ENCODE data around the gene LRRC28.
A peak's percentile ranks its signal among the peaks of the same experiment; 100 is the strongest.

Gene LRRC28

DNA sequence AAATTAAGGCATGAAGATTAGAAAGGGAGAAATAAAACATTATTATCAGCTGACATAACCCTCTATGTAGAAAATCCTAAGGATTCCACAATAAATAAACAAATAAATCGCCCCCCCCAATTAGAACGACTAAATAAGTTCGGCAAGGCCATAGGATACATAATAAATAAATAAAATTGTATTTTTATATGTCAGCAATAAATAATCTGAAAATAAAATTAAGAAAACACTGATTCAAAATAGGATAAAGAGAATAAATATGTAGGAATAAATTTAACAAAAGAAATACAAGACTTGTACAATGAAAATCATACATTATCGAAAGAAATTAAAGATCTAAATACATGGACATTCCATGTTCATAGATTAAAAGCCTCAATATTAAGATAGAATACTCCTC lies 7.0 kb upstream of the LRRC28 start:
- Histone ChIP-seq H3K27ac (ENCODE audit: low read depth, low read length) (no peak overlapping the region), H3K9me2 (replicated peaks; ENCODE audit: control insufficient read depth, low read length) (no peaks in the 10 kb centered on the region), H3K79me2 (ENCODE audit: control insufficient read depth, low read length) (no peaks in the 10 kb centered on the region), H3K27me3 (ENCODE audit: control insufficient read depth, low read length) (no peaks in the 10 kb centered on the region), H3K4me3 (ENCODE audit: low read length) (no peak overlapping the region), H3K4me1 (ENCODE audit: control insufficient read depth, low read length) (peaks cover 29% of the 10 kb centered on the region), H3F3A (ENCODE audit: control insufficient read depth, insufficient read depth) (peaks cover 5% of the 10 kb centered on the region; the same call in 1 of the 2 replicates), H3K9me3 (ENCODE audit: control insufficient read depth, insufficient read depth, low read length) (no peaks in the 10 kb centered on the region), H3K4me2 (ENCODE audit: low read length) (no peak overlapping the region), H4K20me1 (ENCODE audit: control insufficient read depth, insufficient read depth, low read depth, low read length) (no peaks in the 10 kb centered on the region), H3K36me3 (ENCODE audit: control insufficient read depth, low read length) (no peaks in the 10 kb centered on the region)
- TF ChIP-seq CTCF (IDR thresholded peaks at IDR 0.05; ENCODE audit: low read depth, low read length, poor library complexity, severe bottlenecking) (no peak), EZH2phosphoT487 (IDR thresholded peaks at IDR 0.05; ENCODE audit: borderline replicate concordance, low read length) (no peak)

GRCh38 chr15:99247062-99247461 lies 4.2 kb upstream of the LRRC28 start:
- Histone ChIP-seq H3K27ac (ENCODE audit: low read depth, low read length) (no peak overlapping the region), H4K20me1 (ENCODE audit: control insufficient read depth, insufficient read depth, low read depth, low read length) (no peaks in the 10 kb centered on the region), H3F3A (ENCODE audit: control insufficient read depth, insufficient read depth) (peaks cover 12% of the 10 kb centered on the region), H3K9me3 (ENCODE audit: control insufficient read depth, insufficient read depth, low read length) (peaks cover 5% of the 10 kb centered on the region; the same call in 1 of the 2 replicates), H3K27me3 (ENCODE audit: control insufficient read depth, low read length) (no peaks in the 10 kb centered on the region), H3K4me2 (ENCODE audit: low read length) (no peak overlapping the region), H3K36me3 (ENCODE audit: control insufficient read depth, low read length) (peaks cover 5% of the 10 kb centered on the region; the same call in 1 of the 2 replicates), H3K4me3 (ENCODE audit: low read length) (no peak overlapping the region), H3K9me2 (replicated peaks; ENCODE audit: control insufficient read depth, low read length) (no peaks in the 10 kb centered on the region), H3K4me1 (ENCODE audit: control insufficient read depth, low read length) (peaks cover 34% of the 10 kb centered on the region), H3K79me2 (ENCODE audit: control insufficient read depth, low read length) (peaks cover 5% of the 10 kb centered on the region)
- no peak for TF ChIP-seq EZH2phosphoT487 (IDR thresholded peaks at IDR 0.05; ENCODE audit: borderline replicate concordance, low read length)

DNA sequence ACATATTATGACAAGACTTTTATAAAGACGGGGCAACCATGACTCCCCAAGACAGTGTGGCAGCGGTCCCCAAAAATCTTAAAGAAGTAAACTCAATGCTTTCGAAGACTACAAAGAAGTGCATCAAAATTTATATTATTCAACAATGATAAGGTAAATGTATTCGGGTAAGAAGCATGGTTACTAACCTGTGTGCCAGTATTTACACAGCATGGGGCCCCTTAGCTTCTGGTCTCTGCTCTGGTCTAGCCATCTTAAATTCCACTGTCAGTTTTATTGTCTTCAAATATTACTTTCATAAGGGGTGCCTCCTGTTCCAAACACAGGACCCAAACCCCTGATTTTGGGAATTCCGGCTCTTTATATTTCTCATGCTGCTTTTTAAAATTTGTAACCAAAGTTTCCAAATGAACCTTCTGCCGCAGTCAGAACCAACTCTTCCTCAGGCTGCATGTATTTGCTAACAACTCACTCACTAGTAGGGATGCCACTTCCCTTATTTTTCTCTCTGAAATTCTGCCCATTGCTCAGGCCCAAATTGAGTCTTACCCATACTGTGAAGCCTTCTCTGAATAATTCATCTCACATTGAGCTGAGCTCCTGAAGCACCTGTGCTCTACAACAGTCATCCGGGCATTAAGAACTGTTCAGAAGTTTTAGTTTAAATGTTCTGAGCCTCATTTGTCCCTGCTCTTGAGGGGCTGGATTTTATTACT lies 3.1 kb upstream of the LRRC28 start:
- H3K27me3 ChIP-seq (ENCODE audit: control insufficient read depth, low read length): no peaks in the 10 kb centered on the region
- H3F3A ChIP-seq (ENCODE audit: control insufficient read depth, insufficient read depth): peaks cover 12% of the 10 kb centered on the region
- H4K20me1 ChIP-seq (ENCODE audit: control insufficient read depth, insufficient read depth, low read depth, low read length): no peaks in the 10 kb centered on the region
- peak overlapping the region; percentile 38 for H3K4me3 ChIP-seq (ENCODE audit: low read length)
- H3K9me3 ChIP-seq (ENCODE audit: control insufficient read depth, insufficient read depth, low read length): peaks cover 5% of the 10 kb centered on the region; the same call in 1 of the 2 replicates
- H3K4me1 ChIP-seq (ENCODE audit: control insufficient read depth, low read length): peaks cover 44% of the 10 kb centered on the region
- H3K36me3 ChIP-seq (ENCODE audit: control insufficient read depth, low read length): peaks cover 5% of the 10 kb centered on the region; the same call in 1 of the 2 replicates
- peak overlapping the region; percentile 96 for H3K4me2 ChIP-seq (ENCODE audit: low read length)
- no peaks in the 10 kb centered on the region for H3K9me2 ChIP-seq (replicated peaks; ENCODE audit: control insufficient read depth, low read length)
- no peak overlapping the region for H3K27ac ChIP-seq (ENCODE audit: low read depth, low read length)
- TF ChIP-seq EZH2phosphoT487 (IDR thresholded peaks at IDR 0.05; ENCODE audit: borderline replicate concordance, low read length) (no peak), CTCF (IDR thresholded peaks at IDR 0.05; ENCODE audit: low read depth, low read length, poor library complexity, severe bottlenecking) (no peak)
- peaks cover 13% of the 10 kb centered on the region for H3K79me2 ChIP-seq (ENCODE audit: control insufficient read depth, low read length)

DNA sequence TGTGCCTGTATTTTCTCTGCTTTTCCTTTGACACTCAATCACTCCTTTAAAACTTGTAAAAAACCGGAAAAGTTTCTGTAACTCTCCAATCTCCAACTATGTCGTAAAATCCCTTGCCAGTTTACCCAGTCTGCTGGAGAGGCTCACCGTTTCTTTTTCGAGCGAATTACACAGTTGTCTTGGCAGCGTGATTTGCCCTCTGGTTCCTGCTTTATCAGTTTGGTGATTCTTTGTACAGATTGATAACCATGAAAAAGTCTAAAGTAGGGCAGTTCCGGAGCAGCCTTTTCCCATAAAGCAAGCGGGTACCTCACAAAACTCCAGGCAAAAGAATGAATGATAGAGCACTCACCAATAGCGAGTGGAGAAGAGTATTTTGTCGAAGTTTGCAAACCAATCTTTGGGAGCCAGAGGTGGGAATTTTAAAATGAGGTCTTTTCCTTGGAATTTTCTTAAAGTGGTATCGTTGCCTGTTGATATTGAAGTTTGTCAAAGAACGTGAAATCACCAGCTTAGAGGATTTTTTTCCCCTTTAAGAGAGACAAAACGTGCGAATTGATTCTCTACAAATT lies 1.9 kb upstream of the LRRC28 start, which contains the start of gene TTC23:
Gene TTC23, minus strand, starts transcription at position 312 of the 572 bp plus-strand sequence. CDS start 20,869 bp downstream, outside the sequence.
- Histone ChIP-seq H3K36me3 (ENCODE audit: control insufficient read depth, low read length) (peaks cover 5% of the 10 kb centered on the region; the same call in 1 of the 2 replicates), H3K9me2 (replicated peaks; ENCODE audit: control insufficient read depth, low read length) (no peaks in the 10 kb centered on the region), H3K79me2 (ENCODE audit: control insufficient read depth, low read length) (peaks cover 24% of the 10 kb centered on the region), H3K27me3 (ENCODE audit: control insufficient read depth, low read length) (no peaks in the 10 kb centered on the region), H3F3A (ENCODE audit: control insufficient read depth, insufficient read depth) (peaks cover 12% of the 10 kb centered on the region), H3K4me2 (ENCODE audit: low read length) (peak within 1 kb of the TSS; percentile 96), H3K4me1 (ENCODE audit: control insufficient read depth, low read length) (peaks cover 54% of the 10 kb centered on the region), H4K20me1 (ENCODE audit: control insufficient read depth, insufficient read depth, low read depth, low read length) (no peaks in the 10 kb centered on the region), H3K27ac (ENCODE audit: low read depth, low read length) (peak within 1 kb of the TSS; percentile 81), H3K9me3 (ENCODE audit: control insufficient read depth, insufficient read depth, low read length) (peaks cover 5% of the 10 kb centered on the region; the same call in 1 of the 2 replicates), H3K4me3 (ENCODE audit: low read length) (peak within 1 kb of the TSS; percentile 83)
- TF ChIP-seq EZH2phosphoT487 (IDR thresholded peaks at IDR 0.05; ENCODE audit: borderline replicate concordance, low read length): no peak
- no peak for TF ChIP-seq CTCF (IDR thresholded peaks at IDR 0.05; ENCODE audit: low read depth, low read length, poor library complexity, severe bottlenecking)

Measured in DOHH2 (cell line).